Endothelial cell of umbilical vein (primary cell): ENCODE measurements around the gene INPP4B. TPM values are rescaled to one million over a fixed set of nuclear protein-coding genes. Genes with fewer than 3 reads are reported as not detected.

Experiments
- BruUV-seq: library from RNA; stranded (reverse); fragments of 400-500 nt; replicated peaks from 2 replicates; lab custom pipeline; 2021; lab: Mats Ljungman, UMichigan
- CTCF ChIA-PET: fragments of 300-600, 350-600 bp; sonication (Branson Sonifier 250); formaldehyde crosslinking; loops from one replicate; lab custom pipeline; 2021; ENCODE audit warnings: antibody characterized with exemption, inconsistent platforms; lab: Charles Lee
- POLR2A ChIA-PET: fragments of 300-600, 350-600 bp; sonication (Branson Sonifier 250); formaldehyde crosslinking; loops from one replicate; lab custom pipeline; 2021; ENCODE audit warnings: antibody characterized with exemption, inconsistent platforms; lab: Charles Lee
- DNase-seq: peaks from one replicate; pipeline ENCODE4 v3.0.0-alpha.2; 2011; ENCODE audit warnings: low read depth, low spot score
- FAIRE-seq: peaks from 2 replicates; lab custom pipeline; 2011; peaks lifted over from hg19 to GRCh38; lab: Jason Lieb, UNC
- H2AFZ ChIP-seq: 2 replicates; pipeline ENCODE4 v1.6.0; 2012; ENCODE audit warnings: low read depth, low read length, control low read depth, inconsistent platforms
- H3K27ac ChIP-seq: 2 replicates; pipeline ENCODE4 v1.5.1; 2011; ENCODE audit warnings: low read depth, mild to moderate bottlenecking, control low read depth, low read length, moderate library complexity; ENCODE audit not compliant: insufficient read depth
- H3K27me3 ChIP-seq, 2 experiments: 2 replicates each; pipeline versions ENCODE4 v1.6.0 to v1.6.1; 2011; ENCODE audit warnings: low read length in 2 of 2, mixed read lengths in 1 of 2; ENCODE audit not compliant: control insufficient read depth in 2 of 2, insufficient read depth in 2 of 2
- H3K36me3 ChIP-seq, 2 experiments: 2 replicates in 1 of 2; 3 replicates in 1 of 2; pipeline ENCODE4 v1.5.1; 2011; ENCODE audit warnings: low read length in 2 of 2, mild to moderate bottlenecking in 1 of 2, moderate library complexity in 1 of 2; ENCODE audit not compliant: control insufficient read depth in 2 of 2, insufficient read depth in 2 of 2; ENCODE audit errors: extremely low read depth in 1 of 2
- H3K4me1 ChIP-seq: 3 replicates; pipeline ENCODE4 v1.5.1; 2011; ENCODE audit warnings: mild to moderate bottlenecking, low read length; ENCODE audit not compliant: control insufficient read depth, insufficient read depth; ENCODE audit errors: extremely low read depth
- H3K4me2 ChIP-seq: 2 replicates; pipeline ENCODE4 v1.6.1; 2011; ENCODE audit warnings: low read length, control low read depth, mixed read lengths; ENCODE audit not compliant: insufficient read depth
- H3K4me3 ChIP-seq, 3 experiments: fragments of 200-600 bp in 1 of 3; sonication (generic), shearing (Covaris generic) in 1 of 3; replicated peaks in 1 of 3; 2 replicates each; pipeline ENCODE4 v1.5.1; 2011 to 2016; ENCODE audit warnings: control low read depth in 3 of 3, low read length in 3 of 3, mild to moderate bottlenecking in 2 of 3, inconsistent platforms in 1 of 3, low read depth in 1 of 3, moderate library complexity in 1 of 3; ENCODE audit not compliant: insufficient read depth in 1 of 3
- H3K79me2 ChIP-seq: 2 replicates; pipeline ENCODE4 v1.6.0; 2012; ENCODE audit warnings: low read length, inconsistent platforms; ENCODE audit not compliant: control insufficient read depth, insufficient read depth
- H3K9ac ChIP-seq: replicated peaks from 2 replicates; pipeline ENCODE3; 2011; ENCODE audit warnings: low read length, control low read depth; ENCODE audit not compliant: insufficient read depth; ENCODE audit errors: extremely low read depth
- H3K9me1 ChIP-seq: replicated peaks from 3 replicates; pipeline ENCODE4 v1.6.0; 2011; ENCODE audit warnings: mild to moderate bottlenecking, low read length; ENCODE audit not compliant: control insufficient read depth, insufficient read depth; ENCODE audit errors: extremely low read depth
- H3K9me3 ChIP-seq: replicated peaks from 2 replicates; pipeline ENCODE4 v1.5.1; 2012; ENCODE audit warnings: low read length, inconsistent platforms; ENCODE audit not compliant: control insufficient read depth, insufficient read depth
- H4K20me1 ChIP-seq: replicated peaks from 2 replicates; pipeline ENCODE3; 2011; ENCODE audit warnings: mild to moderate bottlenecking, low read length; ENCODE audit not compliant: control insufficient read depth, insufficient read depth; ENCODE audit errors: extremely low read depth
- CTCF ChIP-seq, 2 donors: IDR thresholded peaks; 1 replicate in 1 of 2; 2 replicates in 1 of 2; pipeline ENCODE4 v1.5.1; 2011; ENCODE audit warnings: low read length in 2 of 2, mild to moderate bottlenecking in 2 of 2, moderate library complexity in 2 of 2, control low read depth in 1 of 2, inconsistent platforms in 1 of 2, low read depth in 1 of 2; ENCODE audit not compliant: insufficient read depth in 1 of 2; ENCODE audit errors: extremely low read depth in 1 of 2
- EZH2 ChIP-seq: IDR thresholded peaks from 2 replicates; pipeline ENCODE4 v1.6.1; 2012; ENCODE audit warnings: borderline replicate concordance, low read depth, mild to moderate bottlenecking, moderate library complexity, low read length, inconsistent platforms; ENCODE audit not compliant: severe bottlenecking
- FOS ChIP-seq: IDR thresholded peaks from 2 replicates; pipeline ENCODE4 v1.6.1; 2011; ENCODE audit warnings: mild to moderate bottlenecking, low read length, moderate library complexity, borderline replicate concordance; ENCODE audit not compliant: insufficient read depth
- GATA2 ChIP-seq: IDR thresholded peaks from 2 replicates; pipeline ENCODE4 v1.7.0; 2011; ENCODE audit warnings: low read depth, mild to moderate bottlenecking, moderate library complexity, mixed read lengths, low read length; ENCODE audit not compliant: insufficient read length, insufficient read depth
- JUN ChIP-seq: IDR thresholded peaks from 2 replicates; pipeline ENCODE4 v1.6.1; 2011; ENCODE audit warnings: borderline replicate concordance, low read depth; ENCODE audit not compliant: insufficient read length, insufficient read depth
- MAX ChIP-seq: IDR thresholded peaks from 2 replicates; pipeline ENCODE4 v1.6.1; 2011; ENCODE audit not compliant: insufficient read depth, insufficient read length
- MYC ChIP-seq: IDR thresholded peaks from one replicate; pipeline ENCODE4 v1.6.1; 2011; ENCODE audit warnings: mild to moderate bottlenecking, low read depth, low read length
- POLR2A ChIP-seq: IDR thresholded peaks from 2 replicates; pipeline ENCODE4 v1.6.1; 2012; ENCODE audit warnings: low read depth, mild to moderate bottlenecking, control low read depth, low read length
- POLR2AphosphoS5 ChIP-seq: IDR thresholded peaks from 2 replicates; pipeline ENCODE4 v1.6.1; 2012; ENCODE audit warnings: low read depth, mild to moderate bottlenecking, control low read depth, low read length, moderate library complexity; ENCODE audit not compliant: insufficient read depth
- dilution Hi-C: fragments of 300-500 bp; cut with MboI; formaldehyde crosslinking; loops from one replicate; pipeline ENCODE4 v1.15.0; 2019; ENCODE audit warnings: low sequenced_read_pairs; ENCODE audit not compliant: extremely low pct_ligation_motif_present
- intact Hi-C: fragments of 100-400 bp; cut with micrococcal nuclease; formaldehyde crosslinking; loops from one replicate; pipeline ENCODE4 v1.10.0; 2022
- polyA plus RNA-seq, 4 experiments: library from polyadenylated mRNA; depleted of rRNA in 3 of 4; stranded (reverse) in 3 of 4; unstranded in 1 of 4; fragments of >200 nt; gene quantifications; 2 replicates each; pipeline versions ENCODE4 v1.2.1 to v1.2.3, GENCODE V29; 2011 to 2012; ENCODE audit warnings: missing spikeins in 1 of 4
- total RNA-seq: library from RNA; stranded (reverse); gene quantifications from 2 replicates; pipeline ENCODE4 v1.2.3, GENCODE V29; 2021

The INPP4B gene
- total and polyA plus RNA-seq, 2 donors (not counting 3 experiments of a cell fraction or from before 2014, with no cell fraction given): 0.41 to 3.1 TPM

GRCh38 chr4:142817442-142817841 is 28.7 kb downstream of the INPP4B start:
- no peaks in the 10 kb centered on the region for H4K20me1 ChIP-seq
- ChIA-PET CTCF (no interaction called here), POLR2A (no interaction called here)
- H3K9ac ChIP-seq: no peak overlapping the region
- no peak overlapping the region for H2AFZ ChIP-seq
- H3K79me2 ChIP-seq: no peaks in the 10 kb centered on the region
- H3K4me2 ChIP-seq: no peak overlapping the region
- intact Hi-C loops: no loop called here
- TF ChIP-seq FOS (no peak), JUN (no peak), POLR2A (no peak), CTCF (IDR thresholded peaks at IDR 0.05; ENCODE audit: extremely low read depth in 1 of 2, insufficient read depth in 1 of 2, low read depth in 1 of 2, low read length in 2 of 2) (no peak), GATA2 (no peak), POLR2AphosphoS5 (no peak), MYC (no peak)
- H3K9me1 ChIP-seq: no peaks in the 10 kb centered on the region
- DNase-seq (no peak), FAIRE-seq (no peak)
- no peak overlapping the region for H3K27ac ChIP-seq
- no peaks in the 10 kb centered on the region for H3K4me1 ChIP-seq
- H3K4me3 ChIP-seq: no peak overlapping the region
- H3K36me3 ChIP-seq: no peaks in the 10 kb centered on the region
- no TSS peak for BruUV-seq
- dilution Hi-C loops: no loop called here
- H3K27me3 ChIP-seq: peaks cover 0 to 3% of the 10 kb centered on the region in 2 experiments
- H3K9me3 ChIP-seq: no peaks in the 10 kb centered on the region

- intact Hi-C loops (no loop called here), dilution Hi-C loops (no loop called here)
- no peaks in the 10 kb centered on the region for H3K36me3 ChIP-seq
- H2AFZ ChIP-seq: no peak overlapping the region
- H3K9me3 ChIP-seq: no peaks in the 10 kb centered on the region
- H3K4me3 ChIP-seq: no peak overlapping the region
- FAIRE-seq (no peak), DNase-seq (no peak)
- BruUV-seq: no TSS peak
- H3K27ac ChIP-seq: no peak overlapping the region
- TF ChIP-seq CTCF (IDR thresholded peaks at IDR 0.05; ENCODE audit: extremely low read depth in 1 of 2, insufficient read depth in 1 of 2, low read depth in 1 of 2, low read length in 2 of 2) (no peak), POLR2A (no peak), POLR2AphosphoS5 (no peak), EZH2 (no peak), GATA2 (no peak), MAX (no peak), MYC (no peak), JUN (no peak), FOS (no peak)
- peaks cover 0 to 3% of the 10 kb centered on the region in 2 experiments for H3K27me3 ChIP-seq
- H4K20me1 ChIP-seq: no peaks in the 10 kb centered on the region
- no peaks in the 10 kb centered on the region for H3K4me1 ChIP-seq
- H3K79me2 ChIP-seq: no peaks in the 10 kb centered on the region
- CTCF ChIA-PET: no interaction called here
- H3K9me1 ChIP-seq: no peaks in the 10 kb centered on the region
- H3K9ac ChIP-seq: no peak overlapping the region
- POLR2A ChIA-PET: no interaction called here
- H3K4me2 ChIP-seq: no peak overlapping the region
These were observed 30.3 kb downstream of the INPP4B start for GRCh38 chr4:142815834-142816233.
